Endothelial cell of umbilical vein (primary cell): ENCODE data around the gene ITGA7.

ENCODE experiments used
- CTCF ChIP-seq, 2 donors: IDR thresholded peaks; 1 replicate in 1 of 2; 2 replicates in 1 of 2; pipeline ENCODE4 v1.5.1; 2011; ENCODE audit warnings: low read length in 2 of 2, mild to moderate bottlenecking in 2 of 2, moderate library complexity in 2 of 2, control low read depth in 1 of 2, inconsistent platforms in 1 of 2, low read depth in 1 of 2; ENCODE audit not compliant: insufficient read depth in 1 of 2; ENCODE audit errors: extremely low read depth in 1 of 2
- EZH2 ChIP-seq: IDR thresholded peaks from 2 replicates; pipeline ENCODE4 v1.6.1; 2012; ENCODE audit warnings: borderline replicate concordance, low read depth, mild to moderate bottlenecking, moderate library complexity, low read length, inconsistent platforms; ENCODE audit not compliant: severe bottlenecking
- FOS ChIP-seq: IDR thresholded peaks from 2 replicates; pipeline ENCODE4 v1.6.1; 2011; ENCODE audit warnings: mild to moderate bottlenecking, low read length, moderate library complexity, borderline replicate concordance; ENCODE audit not compliant: insufficient read depth
- GATA2 ChIP-seq: IDR thresholded peaks from 2 replicates; pipeline ENCODE4 v1.7.0; 2011; ENCODE audit warnings: low read depth, mild to moderate bottlenecking, moderate library complexity, mixed read lengths, low read length; ENCODE audit not compliant: insufficient read length, insufficient read depth
- JUN ChIP-seq: IDR thresholded peaks from 2 replicates; pipeline ENCODE4 v1.6.1; 2011; ENCODE audit warnings: borderline replicate concordance, low read depth; ENCODE audit not compliant: insufficient read length, insufficient read depth
- POLR2A ChIP-seq: IDR thresholded peaks from 2 replicates; pipeline ENCODE4 v1.6.1; 2012; ENCODE audit warnings: low read depth, mild to moderate bottlenecking, control low read depth, low read length
- POLR2AphosphoS5 ChIP-seq: IDR thresholded peaks from 2 replicates; pipeline ENCODE4 v1.6.1; 2012; ENCODE audit warnings: low read depth, mild to moderate bottlenecking, control low read depth, low read length, moderate library complexity; ENCODE audit not compliant: insufficient read depth
- TF ChIP-seq, protein P1 (sequence below): IDR thresholded peaks from 2 replicates; pipeline ENCODE4 v1.6.1; 2011; ENCODE audit not compliant: insufficient read depth, insufficient read length

DNA sequence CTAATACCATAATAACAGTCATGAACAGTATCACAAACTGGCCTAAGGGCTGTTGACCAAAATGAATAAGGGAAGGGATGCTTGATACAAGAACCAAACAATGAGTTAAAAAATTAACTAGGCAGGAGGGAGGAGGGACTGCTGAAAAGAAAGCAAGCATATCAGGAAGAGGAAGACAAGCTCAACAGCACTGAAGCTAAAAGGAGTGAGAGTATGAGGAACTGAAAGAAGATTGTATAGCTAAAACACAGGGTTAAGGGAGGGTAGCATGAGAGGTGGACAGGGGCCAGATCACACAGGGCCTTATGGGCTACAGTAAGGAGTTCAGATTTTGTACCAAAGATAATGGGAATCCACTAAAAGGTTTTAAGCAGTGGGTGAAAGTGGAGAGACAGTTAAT is 34.1 kb downstream of the ITGA7 start:
- TF ChIP-seq CTCF (IDR thresholded peaks at IDR 0.05; ENCODE audit: extremely low read depth in 1 of 2, insufficient read depth in 1 of 2, low read depth in 1 of 2, low read length in 2 of 2) (no peak), EZH2 (no peak), POLR2A (no peak), POLR2AphosphoS5 (no peak), JUN (no peak), FOS (no peak), GATA2 (no peak)
- TF ChIP-seq, protein P1, sequence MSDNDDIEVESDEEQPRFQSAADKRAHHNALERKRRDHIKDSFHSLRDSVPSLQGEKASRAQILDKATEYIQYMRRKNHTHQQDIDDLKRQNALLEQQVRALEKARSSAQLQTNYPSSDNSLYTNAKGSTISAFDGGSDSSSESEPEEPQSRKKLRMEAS, result no peak
